Esophagus mucosa (tissue), 1 donor: ENCODE data around the gene ZDHHC19. TPM values are rescaled to one million over a fixed set of nuclear protein-coding genes. Genes with fewer than 3 reads are reported as not detected.
"Not testable (repeated sequence)": the region's sequence is repeated elsewhere in the genome, so short reads cannot be mapped to it uniquely, and the experiment has no call there.

Experiments used
- ATAC-seq: fragments of 200-7000 bp; cut with Tn5 transposase; one replicate; pipeline ENCODE4 v1.9.1; 2020
- total RNA-seq: library from RNA; stranded (reverse); gene quantifications from one replicate; pipeline ENCODE4 v1.2.4, GENCODE V29; 2023
- donor health status: DM: yes; HTN: yes; CAD: no.

The ZDHHC19 gene, protein sequence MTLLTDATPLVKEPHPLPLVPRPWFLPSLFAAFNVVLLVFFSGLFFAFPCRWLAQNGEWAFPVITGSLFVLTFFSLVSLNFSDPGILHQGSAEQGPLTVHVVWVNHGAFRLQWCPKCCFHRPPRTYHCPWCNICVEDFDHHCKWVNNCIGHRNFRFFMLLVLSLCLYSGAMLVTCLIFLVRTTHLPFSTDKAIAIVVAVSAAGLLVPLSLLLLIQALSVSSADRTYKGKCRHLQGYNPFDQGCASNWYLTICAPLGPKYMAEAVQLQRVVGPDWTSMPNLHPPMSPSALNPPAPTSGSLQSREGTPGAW
- not detected for total RNA-seq

GRCh38 chr3:196210673-196211556 lies at the start of gene ZDHHC19:
Gene ZDHHC19 (minus strand): TSS chr3:196211400. CDS start chr3:196211315, 85 bp downstream.
- ATAC-seq, result no peak

DNA sequence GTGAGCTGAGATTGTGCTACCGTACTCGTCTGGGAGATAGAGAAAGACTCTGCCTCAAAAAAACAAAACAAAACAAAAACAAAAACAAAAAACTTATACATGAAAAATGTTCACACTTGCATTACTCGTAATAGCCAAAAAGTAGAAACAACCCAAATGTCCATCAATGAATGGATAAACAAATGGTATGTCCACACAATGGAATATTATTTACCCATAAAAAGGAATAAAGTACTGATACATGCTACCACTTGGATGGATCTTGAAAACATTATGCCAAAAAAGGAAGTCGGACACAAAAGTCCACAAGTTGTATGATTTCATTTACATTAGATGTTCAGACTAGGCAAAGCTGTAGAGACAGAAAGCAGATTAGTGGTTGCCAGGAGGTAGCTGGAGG lies 49.6 kb upstream of the ZDHHC19 start:
- ATAC-seq, result no peak

DNA sequence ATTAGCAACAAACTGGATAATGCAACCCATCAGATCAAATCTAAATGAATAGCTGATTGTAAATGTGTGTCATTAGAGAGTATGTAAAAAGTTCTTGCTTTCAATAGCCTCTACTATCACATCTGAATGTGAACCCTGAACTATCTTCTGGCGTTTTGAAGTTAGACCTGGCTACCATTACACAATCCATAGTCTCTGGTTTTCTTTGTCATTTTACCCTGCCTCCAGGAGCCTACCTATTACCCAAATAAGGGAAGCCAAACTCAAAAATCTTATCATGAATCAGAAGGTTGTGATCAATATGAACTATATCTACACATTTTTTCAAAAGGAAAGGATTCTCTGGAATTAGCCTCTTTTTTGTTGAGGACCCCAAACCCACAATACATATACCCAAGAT lies 44.6 kb upstream of the ZDHHC19 start:
- no peak for ATAC-seq

GRCh38 chr3:196254376-196255283 lies 43.4 kb upstream of the ZDHHC19 start:
- no peak for ATAC-seq

DNA sequence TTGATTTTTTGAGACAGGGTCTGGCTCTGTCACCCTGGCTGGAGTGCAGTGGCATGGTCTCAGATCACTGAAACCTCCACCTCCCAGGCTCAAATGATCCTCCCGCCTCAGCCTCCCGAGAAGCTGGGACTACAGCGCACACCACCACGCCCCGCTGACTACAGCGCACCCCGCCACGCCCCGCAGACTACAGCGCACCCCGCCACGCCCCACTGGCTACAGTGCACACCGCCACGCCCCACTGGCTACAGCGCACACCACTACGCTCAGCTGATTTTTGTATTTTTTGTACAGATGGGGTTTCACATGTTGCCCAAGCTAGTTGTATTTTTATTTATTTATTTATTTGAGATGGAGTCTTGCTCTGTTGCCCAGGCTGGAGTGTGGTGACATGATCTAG lies 40.7 kb upstream of the ZDHHC19 start:
- peak; percentile 48 for ATAC-seq

DNA sequence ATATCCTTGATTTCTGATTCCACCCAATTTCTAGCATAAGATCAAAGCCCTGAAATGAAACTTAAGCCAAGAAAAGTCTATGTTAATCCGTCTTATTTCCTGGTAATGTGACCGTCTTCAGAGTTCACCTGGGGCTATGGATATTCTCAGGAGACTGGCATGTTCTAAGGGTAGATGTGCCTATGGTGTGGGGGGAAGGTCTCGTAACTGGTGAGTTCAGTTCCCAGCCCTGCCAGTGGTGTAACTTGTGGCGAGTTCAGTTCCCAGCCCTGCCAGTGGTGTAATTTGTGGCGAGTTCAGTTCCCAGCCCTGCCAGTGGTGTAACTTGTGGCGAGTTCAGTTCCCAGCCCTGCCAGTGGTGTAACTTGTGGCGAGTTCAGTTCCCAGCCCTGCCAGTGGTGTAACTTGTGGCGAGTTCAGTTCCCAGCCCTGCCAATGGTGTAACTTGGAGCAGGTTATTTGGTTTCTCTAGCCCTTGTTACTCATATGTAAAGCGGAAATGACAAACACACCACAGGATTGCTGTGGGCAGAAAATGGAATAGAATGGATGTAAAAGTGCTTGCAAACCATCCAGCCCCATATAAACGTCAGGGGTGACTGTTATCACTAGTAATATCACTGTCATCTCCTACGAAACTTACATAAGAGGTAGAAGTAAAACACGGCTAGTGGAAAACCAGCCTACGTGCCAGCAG lies 35.6 kb upstream of the ZDHHC19 start:
- ATAC-seq, result no peak

DNA sequence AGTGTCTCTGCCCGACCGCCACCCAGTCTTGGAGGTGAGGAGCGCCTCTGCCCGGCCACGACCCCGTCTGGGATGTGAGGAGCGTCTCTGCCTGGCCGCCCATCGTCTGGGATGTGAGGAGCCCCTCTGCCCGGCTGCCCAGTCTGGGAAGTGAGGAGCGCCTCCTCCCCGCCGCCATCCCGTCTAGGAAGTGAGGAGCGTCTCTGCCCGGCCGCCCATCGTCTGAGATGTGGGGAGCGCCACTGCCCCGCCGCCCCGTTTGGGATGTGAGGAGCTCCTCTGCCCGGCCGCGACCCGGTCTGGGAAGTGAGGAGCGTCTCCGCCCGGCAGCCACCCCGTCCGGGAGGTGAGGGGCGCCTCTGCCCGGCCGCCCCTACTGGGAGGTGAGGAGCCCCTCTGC lies 33.0 kb upstream of the ZDHHC19 start:
- not testable (repeated sequence) for ATAC-seq

DNA sequence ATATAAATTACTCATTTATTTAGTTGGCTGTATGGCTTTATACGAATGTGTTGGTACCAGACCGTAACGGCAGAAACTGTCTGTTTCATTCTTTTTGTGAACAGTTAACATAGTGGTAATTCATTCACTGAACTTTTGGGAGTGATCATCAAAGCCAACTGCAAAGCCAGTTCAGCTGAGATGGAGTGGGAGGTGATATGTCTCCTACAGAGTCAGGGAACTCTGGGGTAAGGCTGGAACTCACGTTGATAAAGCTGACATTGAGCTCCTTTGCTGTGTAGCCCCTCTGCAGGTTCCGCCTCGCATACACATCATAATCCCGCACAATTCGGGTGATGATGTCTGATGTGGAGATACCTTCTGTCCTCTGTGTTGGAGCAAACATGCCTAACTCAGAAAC lies 30.5 kb upstream of the ZDHHC19 start:
- no peak for ATAC-seq

GRCh38 chr3:196240424-196240823 lies 29.2 kb upstream of the ZDHHC19 start:
- ATAC-seq, result no peak

- no peak for ATAC-seq
Measured at GRCh38 chr3:196238612-196239560, 27.7 kb upstream of the ZDHHC19 start.

DNA sequence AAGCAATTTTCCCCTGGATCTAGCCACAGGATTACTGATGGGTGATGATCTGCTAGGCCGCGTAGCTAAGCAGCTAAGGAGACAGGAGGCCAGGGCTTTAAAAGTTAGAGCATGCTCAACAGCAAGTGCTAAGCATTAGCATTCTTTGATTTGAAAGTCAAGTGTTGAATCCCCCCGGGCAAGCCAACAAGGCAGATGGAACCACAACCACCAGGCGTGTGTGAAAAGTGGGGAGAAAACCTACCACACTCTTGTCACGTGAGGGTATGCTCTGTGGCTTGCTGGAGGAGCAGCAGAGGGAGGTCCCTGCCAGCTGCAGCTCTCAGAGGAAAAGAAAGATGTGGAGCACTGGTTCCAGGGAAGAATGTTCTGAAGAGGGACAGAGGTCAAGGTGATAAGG lies 26.0 kb upstream of the ZDHHC19 start:
- ATAC-seq, result no peak

DNA sequence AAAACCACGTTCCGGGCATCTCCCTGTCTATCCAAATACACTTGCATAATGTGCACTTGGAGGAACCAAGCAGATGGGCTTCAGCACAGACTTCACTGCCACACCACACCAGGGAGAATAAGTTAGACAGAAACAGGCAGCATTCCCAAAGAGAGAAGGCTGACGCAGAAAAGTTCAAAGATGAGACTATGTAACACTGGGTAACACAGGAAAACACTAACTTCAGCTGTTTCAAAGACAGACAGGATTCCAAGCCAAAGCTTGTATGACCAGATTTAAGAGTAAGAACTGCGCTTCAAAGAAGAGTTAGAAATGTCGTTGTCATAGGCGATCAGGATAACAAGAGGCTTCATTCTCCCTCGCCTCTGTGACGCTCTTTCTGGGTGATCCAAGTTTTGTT lies 25.0 kb upstream of the ZDHHC19 start:
- ATAC-seq, result no peak

GRCh38 chr3:196235452-196236122 lies 24.4 kb upstream of the ZDHHC19 start:
- no peak for ATAC-seq

DNA sequence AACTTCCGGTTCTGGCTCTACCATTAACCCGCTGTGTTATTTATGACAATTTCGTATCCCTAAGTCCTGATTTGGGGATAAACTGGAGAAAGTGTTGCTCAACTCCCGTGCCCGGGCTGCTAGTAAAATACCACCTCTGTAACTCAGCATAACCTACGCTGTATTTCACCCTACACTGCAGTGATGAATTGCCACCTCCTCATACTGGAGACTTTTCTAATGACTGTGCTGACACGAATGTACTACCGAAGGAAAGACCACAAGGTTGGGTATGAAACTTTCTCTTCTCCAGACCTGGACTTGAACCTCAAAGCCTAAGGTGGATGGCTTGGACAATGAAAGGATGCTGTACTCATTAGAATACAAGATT lies 21.7 kb upstream of the ZDHHC19 start:
- ATAC-seq, result no peak

DNA sequence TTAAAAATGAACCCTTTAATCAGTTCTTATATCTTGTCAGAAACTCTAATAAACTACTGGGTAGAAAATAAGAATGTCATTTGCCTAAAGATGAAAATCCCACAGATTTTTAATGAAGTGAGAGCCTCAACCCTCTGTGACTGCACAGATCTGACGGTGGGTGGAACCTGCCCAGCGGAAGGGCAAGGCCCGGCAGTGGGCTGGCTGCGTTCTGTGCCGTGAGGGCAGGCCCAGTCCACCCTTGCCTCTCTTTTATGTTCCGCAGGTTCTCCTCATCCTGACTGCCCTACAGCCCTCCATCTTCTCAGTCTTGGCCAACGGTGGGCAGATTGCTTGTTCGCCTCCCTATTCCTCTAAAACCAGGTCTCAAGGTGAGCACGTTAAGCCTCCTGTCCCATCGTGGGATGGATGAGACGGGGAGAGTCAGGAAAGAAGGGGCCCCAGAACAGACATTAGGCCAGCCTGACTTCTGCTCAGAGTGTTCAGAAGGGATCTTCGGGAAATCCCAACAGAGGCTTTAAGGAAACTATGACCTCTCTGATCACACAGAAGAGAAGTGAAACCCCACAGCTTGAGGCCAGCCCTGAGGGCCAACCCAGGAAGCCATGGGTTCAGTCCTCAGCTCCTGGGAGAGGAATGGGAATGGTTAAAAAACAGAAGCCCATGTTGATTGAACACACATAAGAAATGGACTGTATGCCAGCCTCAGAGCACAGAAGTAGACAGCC lies 21.1 kb upstream of the ZDHHC19 start:
- ATAC-seq, result no peak

DNA sequence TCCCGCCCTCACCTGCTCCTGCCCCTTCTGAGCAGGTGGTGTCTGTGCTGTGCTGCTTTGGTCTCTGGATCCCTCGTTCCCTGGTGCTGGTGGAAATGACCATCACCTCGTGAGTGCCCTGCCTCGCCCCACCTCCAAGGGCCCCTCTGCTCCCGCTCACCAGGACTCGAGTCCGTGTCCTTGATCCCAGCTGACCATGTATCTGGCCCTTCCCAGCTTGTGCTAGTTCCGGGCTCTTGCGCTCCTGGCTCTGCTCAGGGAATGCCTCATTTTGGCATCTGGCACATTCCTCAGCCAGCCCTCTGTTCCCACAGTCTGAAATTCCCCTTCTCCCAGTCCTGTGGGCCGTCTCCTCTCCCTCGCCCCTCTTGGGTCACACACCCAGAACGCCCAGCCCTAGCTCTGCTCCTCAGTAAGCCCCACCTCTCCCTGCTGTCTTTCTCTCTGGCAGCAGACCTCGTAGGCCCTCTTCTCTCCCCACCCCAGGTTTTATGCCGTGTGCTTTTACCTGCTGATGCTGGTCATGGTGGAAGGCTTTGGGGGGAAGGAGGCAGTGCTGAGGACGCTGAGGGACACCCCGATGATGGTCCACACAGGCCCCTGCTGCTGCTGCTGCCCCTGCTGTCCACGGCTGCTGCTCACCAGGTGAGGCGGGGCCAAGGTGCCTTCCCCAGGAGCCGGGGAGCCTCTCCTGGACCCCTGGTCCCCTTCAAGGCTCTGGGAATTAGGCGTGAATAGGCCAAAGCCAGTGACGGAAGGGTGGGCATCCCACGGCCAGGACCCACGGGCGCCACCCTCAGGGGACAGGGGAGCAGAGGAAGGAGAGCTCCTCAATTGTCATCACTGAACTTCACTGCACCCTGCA lies 16.7 kb upstream of the ZDHHC19 start:
- ATAC-seq, result no peak

GRCh38 chr3:196227121-196227561 lies 15.9 kb upstream of the ZDHHC19 start:
- ATAC-seq, result no peak

- ATAC-seq, result no peak
Measured at GRCh38 chr3:196225763-196226364, 14.7 kb upstream of the ZDHHC19 start.
